Stimulated activated naive B cell treated with anti-CD40 and anti-IgM and Interleukin-4, amounts not matched to agents 10 μg/mL and 1 μg/mL and 100 μg/mL, for 72 hours (primary cell): ENCODE measurements around the gene KLHL22.
"Not testable (repeated sequence)": the region's sequence is repeated elsewhere in the genome, so short reads cannot be mapped to it uniquely, and the experiment has no call there.

Experiments used
- ATAC-seq, 2 donors: fragments of 150-1000 bp; cut with Tn5 transposase; replicated peaks; 2 replicates each; pipeline ENCODE4 v1.10.0; 2021; ENCODE audit warnings: moderate library complexity in 1 of 2
- DNase-seq: peaks from one replicate; pipeline ENCODE4 v3.0.0; 2021
- H3K27ac Mint-ChIP-seq: one replicate; pipeline ENCODE4 v1.8.0; 2022; ENCODE audit warnings: mild to moderate bottlenecking, mixed read lengths
- H3K27me3 Mint-ChIP-seq, 2 donors: one replicate each; pipeline ENCODE4 v1.8.0; 2022; ENCODE audit warnings: mixed read lengths in 2 of 2
- H3K36me3 Mint-ChIP-seq, 2 donors: one replicate each; pipeline ENCODE4 v1.8.0; 2022; ENCODE audit warnings: mixed read lengths in 2 of 2, mild to moderate bottlenecking in 1 of 2
- H3K4me1 Mint-ChIP-seq, 2 donors: one replicate each; pipeline ENCODE4 v1.8.0; 2022; ENCODE audit warnings: mixed read lengths in 2 of 2, mild to moderate bottlenecking in 1 of 2
- H3K4me3 Mint-ChIP-seq, 2 donors: one replicate each; pipeline ENCODE4 v1.8.0; 2022; ENCODE audit warnings: mild to moderate bottlenecking in 2 of 2, mixed read lengths in 2 of 2, moderate library complexity in 1 of 2
- H3K9me3 Mint-ChIP-seq, 2 donors: one replicate each; pipeline ENCODE4 v1.8.0; 2022; ENCODE audit warnings: mixed read lengths in 2 of 2, mild to moderate bottlenecking in 1 of 2

KLHL22 gene

DNA sequence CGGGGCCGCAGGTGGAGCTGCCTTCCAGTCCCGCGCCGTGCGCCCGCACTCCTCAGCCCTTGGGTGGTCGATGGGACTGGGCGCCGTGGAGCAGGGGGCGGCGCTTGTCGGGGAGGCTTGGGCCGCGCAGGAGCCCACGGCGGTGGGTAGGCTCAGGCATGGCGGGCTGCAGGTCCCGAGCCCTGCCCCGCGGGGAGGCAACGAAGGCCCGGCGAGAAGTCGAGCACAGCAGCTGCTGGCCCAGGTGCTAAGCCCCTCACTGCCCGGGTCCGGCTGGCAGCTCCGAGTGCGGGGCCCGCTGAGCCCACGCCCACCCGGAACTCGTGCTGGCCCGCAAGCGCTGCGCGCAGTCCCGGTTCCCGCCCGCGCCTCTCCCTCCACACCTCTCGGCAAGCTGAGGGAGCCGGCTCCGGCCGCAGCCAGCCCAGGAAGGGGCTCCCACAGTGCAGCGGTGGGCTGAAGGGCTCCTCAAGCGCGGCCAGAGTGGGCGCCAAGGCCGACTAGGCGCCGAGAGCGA, 103.2 kb downstream of the KLHL22 start:
- not testable (repeated sequence) for H3K36me3 Mint-ChIP-seq, H3K27me3 Mint-ChIP-seq, H3K9me3 Mint-ChIP-seq, H3K27ac Mint-ChIP-seq, DNase-seq, ATAC-seq, H3K4me3 Mint-ChIP-seq
- H3K4me1 Mint-ChIP-seq: peaks cover 24 to 32% of the 10 kb centered on the region in 2 donors
